SK-N-DZ (cell line): ENCODE results near the gene PTTG1IP.
"Not testable (repeated sequence)": the region's sequence is repeated elsewhere in the genome, so short reads cannot be mapped to it uniquely, and the experiment has no call there.

Experiments used
- DNase-seq: peaks from one replicate; pipeline ENCODE4 v3.0.0-alpha.2; 2015; ENCODE audit warnings: low spot score

The PTTG1IP gene

GRCh38 chr21:44845418-44846223 is 27.9 kb downstream of the PTTG1IP start:
- peak; percentile 78 for DNase-seq

- DNase-seq: no peak
Observed at GRCh38 chr21:44844256-44844655, 29.2 kb downstream of the PTTG1IP start.

DNA sequence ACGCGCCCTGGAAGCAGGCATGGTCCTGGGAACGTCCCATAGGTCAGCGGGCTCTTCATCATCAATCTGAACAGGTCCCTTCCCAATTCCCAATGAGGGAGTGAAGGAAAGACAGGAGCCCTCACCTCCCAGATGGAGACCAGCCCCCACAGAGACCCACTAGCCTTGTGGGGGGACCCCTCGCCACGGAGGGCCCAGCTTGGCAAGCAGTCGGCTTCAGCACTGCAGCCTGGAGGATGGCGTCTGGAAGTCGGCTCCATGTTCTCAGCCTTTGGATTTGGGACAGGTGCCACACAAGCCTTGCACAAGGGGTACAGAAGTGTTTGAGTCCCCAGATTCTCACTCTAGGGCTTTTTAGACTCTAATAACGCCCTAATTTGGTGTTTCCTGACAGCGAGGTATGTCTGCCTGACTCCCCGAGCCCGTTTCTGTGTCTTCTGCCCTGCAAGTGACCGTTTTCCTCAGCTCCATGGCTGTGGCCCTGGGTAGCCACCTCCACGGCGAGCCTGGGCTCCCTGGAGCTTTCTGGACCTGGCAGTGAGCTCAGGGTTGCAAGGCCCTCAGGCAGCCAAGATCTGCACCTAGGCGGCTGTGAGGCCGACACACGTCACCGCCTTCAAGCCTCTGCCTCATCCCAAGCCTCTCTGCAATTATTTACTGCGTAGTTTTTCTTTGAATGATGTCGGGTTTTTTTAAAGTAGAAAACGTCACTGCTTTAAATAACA is 30.6 kb downstream of the PTTG1IP start:
- no peak for DNase-seq

- no peak for DNase-seq
Observed at GRCh38 chr21:44842087-44842486, 31.4 kb downstream of the PTTG1IP start.

GRCh38 chr21:44840771-44841170 is 32.7 kb downstream of the PTTG1IP start:
- no peak for DNase-seq

DNA sequence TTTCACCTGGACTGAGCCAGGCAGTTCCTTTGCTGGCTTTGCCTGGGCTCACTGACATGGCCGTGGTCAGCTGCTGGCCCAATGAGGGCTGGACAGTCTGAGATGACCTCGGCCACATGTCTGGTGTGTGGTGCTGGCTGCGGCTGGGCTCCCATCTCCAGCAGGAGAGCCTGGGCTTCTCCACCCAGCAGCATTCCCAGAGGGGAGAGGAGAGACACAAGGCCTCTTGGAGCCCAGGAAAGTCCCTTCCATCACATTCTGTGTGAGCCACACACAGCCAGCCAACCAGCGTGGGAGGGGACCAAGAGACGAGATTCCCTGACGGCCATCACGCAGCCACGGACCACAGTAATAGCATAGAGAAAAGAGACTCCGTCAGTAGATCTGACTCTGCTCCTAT is 34.5 kb downstream of the PTTG1IP start:
- no peak for DNase-seq

- DNase-seq: no peak
Observed at GRCh38 chr21:44838039-44838895, 35.2 kb downstream of the PTTG1IP start.

DNA sequence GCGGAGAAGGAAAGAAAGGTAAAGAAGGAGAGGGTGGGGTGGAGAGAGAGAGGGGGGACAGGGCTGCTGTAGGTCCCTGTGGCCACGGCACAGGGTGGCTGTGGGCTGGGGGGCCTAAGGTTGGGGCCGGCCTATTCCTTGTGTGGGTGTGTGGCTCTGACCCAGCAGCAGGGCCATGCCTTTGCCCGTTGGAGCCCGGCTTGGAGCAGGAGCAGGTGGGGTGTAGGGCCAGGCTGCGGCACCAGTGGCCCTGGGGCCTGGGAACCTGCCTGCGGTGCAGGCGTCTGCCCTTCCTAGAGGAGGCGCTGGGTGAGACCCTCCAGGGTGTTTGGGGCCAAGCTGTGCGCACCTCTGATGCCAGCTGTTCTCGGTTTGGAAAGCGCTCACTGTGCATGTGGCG is 36.0 kb downstream of the PTTG1IP start:
- no peak for DNase-seq

DNA sequence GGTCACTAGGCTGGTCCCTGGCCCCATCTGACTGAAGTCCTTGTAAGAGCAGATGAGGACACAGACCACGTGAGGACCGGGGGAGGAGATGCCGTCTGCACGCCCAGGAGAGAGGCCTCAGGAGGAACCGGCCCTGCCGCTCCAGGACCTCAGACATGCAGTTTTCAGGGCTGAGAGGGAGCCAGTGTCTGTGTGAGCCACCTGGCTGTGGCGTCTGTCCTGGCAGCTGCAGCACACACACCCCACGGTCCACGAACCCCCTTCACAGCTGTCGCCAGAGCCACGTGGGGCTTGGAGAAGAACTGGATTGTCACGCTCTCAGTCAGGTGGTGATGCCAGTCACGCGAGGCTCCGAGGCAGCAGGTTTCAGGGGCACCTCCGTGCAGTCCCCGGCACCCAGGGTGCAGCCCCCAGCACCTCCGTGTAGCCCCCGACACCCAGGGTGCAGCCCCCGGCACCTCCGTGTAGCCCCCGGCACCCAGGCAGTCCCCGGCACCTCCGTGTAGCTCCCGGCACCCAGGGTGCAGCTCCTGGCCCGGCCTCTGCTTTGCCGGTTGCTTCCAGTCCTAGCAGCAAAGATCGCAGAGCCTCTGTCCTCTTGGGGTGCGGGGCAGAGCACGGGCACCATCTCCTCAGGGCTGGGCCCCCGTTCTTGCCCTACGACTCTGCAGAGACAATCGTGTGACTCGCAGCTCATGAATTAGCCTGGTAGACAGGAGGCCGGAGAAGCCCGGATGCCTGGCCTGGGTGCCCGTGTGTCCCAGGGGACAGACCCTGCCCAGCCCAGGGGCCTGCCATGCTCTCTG is 36.6 kb downstream of the PTTG1IP start:
- DNase-seq: peak; percentile 76

GRCh38 chr21:44836349-44836665 is 37.2 kb downstream of the PTTG1IP start:
- no peak for DNase-seq

GRCh38 chr21:44835647-44835973 is 37.9 kb downstream of the PTTG1IP start:
- DNase-seq: no peak

- DNase-seq: no peak
Observed at GRCh38 chr21:44834951-44835646, 38.4 kb downstream of the PTTG1IP start.

DNA sequence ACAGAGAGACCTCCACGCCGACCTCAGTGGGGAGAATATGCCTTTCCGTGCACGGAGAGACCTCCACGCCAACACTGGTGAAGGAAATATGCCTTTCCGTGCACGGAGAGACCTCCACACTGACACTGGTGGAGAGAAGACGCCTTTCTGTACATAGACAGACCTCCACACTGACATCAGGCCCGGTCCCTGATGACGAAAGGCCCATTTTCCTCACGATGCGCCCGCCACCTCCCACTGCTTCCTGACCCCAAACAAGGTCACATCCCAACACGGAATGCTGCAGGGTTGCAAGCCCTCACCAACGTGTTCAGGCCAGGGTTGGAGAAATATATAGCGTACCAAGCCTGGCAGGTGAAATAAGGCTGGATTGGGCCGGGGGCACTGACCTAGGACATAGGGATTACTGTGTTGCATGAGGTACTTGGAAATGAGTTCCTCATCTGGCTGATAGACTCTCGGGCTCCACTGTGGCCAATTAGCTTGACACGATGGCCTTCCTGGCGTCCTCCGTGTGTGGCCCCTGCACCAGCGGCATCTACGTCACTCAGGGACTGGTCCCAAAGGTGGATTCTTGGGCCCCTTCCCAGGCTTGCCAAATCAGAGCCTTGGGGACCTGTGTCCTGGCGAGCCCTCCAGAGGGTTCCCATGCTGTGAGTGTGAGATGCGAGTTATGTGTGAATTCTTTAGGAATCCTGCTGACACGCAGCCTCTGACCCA is 39.1 kb downstream of the PTTG1IP start:
- no peak for DNase-seq

GRCh38 chr21:44833663-44834062 is 39.8 kb downstream of the PTTG1IP start:
- no peak for DNase-seq

DNA sequence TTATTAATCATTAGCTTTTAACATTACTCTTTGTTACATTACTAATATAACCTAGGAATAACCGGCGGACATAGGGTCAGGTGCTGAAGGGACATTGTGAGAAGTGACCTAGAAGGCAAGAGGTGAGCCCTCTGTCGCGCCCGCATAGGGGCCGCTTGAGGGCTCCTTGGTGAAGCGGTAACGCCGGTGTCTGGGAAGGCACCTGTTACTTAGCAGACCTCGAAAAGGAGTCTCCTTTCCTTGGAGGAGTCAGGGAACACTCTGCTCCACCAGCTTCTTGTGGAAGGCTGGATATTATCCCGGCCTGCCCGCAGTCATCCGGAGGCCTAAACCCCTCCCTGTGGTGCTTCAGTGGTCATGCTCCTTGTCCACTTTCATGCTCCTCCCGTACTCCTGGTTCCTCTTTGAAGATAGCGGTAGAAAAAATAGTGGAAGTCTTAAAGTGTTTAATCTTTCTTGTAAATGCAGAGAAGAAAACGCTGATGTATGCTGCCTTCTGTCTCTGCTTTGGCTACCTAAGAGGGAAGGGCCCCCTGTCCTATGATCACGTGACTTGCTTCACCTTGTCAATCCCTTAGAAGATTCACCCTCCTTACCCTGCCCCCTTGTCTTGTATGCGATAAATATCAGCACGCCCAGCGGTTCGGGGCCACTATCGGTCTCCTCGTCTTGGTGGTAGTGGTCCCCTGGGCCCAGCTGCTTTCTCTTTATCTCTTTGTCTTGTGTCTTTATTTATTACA is 40.8 kb downstream of the PTTG1IP start:
- DNase-seq: not testable (repeated sequence)

GRCh38 chr21:44831227-44831860 is 42.1 kb downstream of the PTTG1IP start:
- DNase-seq: no peak

GRCh38 chr21:44829507-44830092 is 43.9 kb downstream of the PTTG1IP start:
- no peak for DNase-seq

DNA sequence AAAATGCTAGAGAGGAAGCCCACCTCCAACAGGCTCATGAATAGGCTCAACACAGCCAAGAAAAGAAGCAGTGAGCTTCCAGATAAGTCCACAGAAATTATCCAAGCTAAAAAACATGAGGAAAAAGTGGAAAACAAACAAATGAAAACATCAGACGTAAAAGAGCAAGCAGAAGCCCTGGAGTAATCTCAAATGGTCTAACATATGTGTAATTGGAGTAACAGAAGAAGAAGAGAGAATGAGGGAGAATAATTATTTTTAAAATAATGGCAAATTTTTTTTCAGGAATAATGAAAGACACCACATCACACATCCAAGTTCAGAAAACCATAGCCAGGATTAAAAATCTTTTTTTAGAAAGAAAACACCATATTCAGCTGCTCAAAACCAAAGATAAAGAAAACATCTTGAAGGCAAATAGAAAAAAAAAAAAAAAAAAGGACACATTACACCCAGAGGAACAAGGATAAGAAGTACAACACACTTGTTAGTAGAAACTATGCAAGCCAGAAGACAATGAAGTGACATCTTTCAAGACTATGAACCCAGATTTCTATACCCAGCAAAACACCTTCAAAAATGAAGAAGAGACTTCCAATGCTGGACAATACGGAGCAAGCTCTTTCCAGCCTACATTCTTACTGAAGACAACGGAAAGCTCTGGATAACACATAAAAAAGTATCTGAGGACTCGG is 45.0 kb downstream of the PTTG1IP start:
- no peak for DNase-seq
